WTC11 (cell line): ENCODE results near the gene VAV2. TPM values are rescaled to one million over a fixed set of nuclear protein-coding genes. Genes with fewer than 3 reads are reported as not detected.

ENCODE experiments used
- ATAC-seq: fragments of 200-7000 bp; cut with Tn5 transposase; 2 replicates; pipeline ENCODE4 v1.10.0; 2021; ENCODE audit warnings: mild to moderate bottlenecking, moderate library complexity
- CTCF ChIA-PET: fragments of 300-600 bp; sonication (Branson Sonifier 250); formaldehyde crosslinking; loops from one replicate; lab custom pipeline; 2021; ENCODE audit warnings: antibody characterized with exemption; lab: Charles Lee
- POLR2A ChIA-PET: fragments of 350-600 bp; sonication (Branson Sonifier 250); formaldehyde crosslinking; loops from one replicate; lab custom pipeline; 2021; ENCODE audit warnings: antibody characterized with exemption; lab: Charles Lee
- DNase-seq: peaks from one replicate; pipeline ENCODE4 v3.0.0; 2021; ENCODE audit warnings: low spot score
- H3K27ac Mint-ChIP-seq: 2 replicates; pipeline ENCODE4 v1.8.0; 2021; ENCODE audit warnings: mixed read lengths
- H3K27me3 Mint-ChIP-seq: 2 replicates; pipeline ENCODE4 v1.8.0; 2021; ENCODE audit warnings: low read depth, mild to moderate bottlenecking, moderate library complexity, mixed read lengths
- H3K36me3 Mint-ChIP-seq: 2 replicates; pipeline ENCODE4 v1.8.0; 2021; ENCODE audit warnings: mixed read lengths
- H3K4me1 Mint-ChIP-seq: 2 replicates; pipeline ENCODE4 v1.8.0; 2022; ENCODE audit warnings: mixed read lengths
- H3K4me3 Mint-ChIP-seq: 2 replicates; pipeline ENCODE4 v1.8.0; 2021; ENCODE audit warnings: mild to moderate bottlenecking, moderate library complexity, mixed read lengths
- H3K9me3 Mint-ChIP-seq: 2 replicates; pipeline ENCODE4 v1.8.0; 2021; ENCODE audit warnings: mixed read lengths
- AFF4 ChIP-seq: sonication (generic); formaldehyde crosslinking; IDR thresholded peaks from 2 replicates; pipeline ENCODE4 v1.8.1; 2023; ENCODE audit warnings: mild to moderate bottlenecking, missing genetic modification reagents, borderline replicate concordance
- ATF2 ChIP-seq: sonication (generic); formaldehyde crosslinking; IDR thresholded peaks from 2 replicates; pipeline ENCODE4 v1.8.1; 2022; ENCODE audit warnings: low read depth, missing genetic modification reagents, borderline replicate concordance
- CDX4 ChIP-seq: fragments of 250-450 bp; sonication (Bioruptor Pico); IDR thresholded peaks from 2 replicates; pipeline ENCODE4 v1.9.0; 2021; ENCODE audit warnings: moderate library complexity, mild to moderate bottlenecking, inconsistent platforms, borderline replicate concordance
- CREM ChIP-seq: sonication (generic); formaldehyde crosslinking; IDR thresholded peaks from 2 replicates; pipeline ENCODE4 v1.8.1; 2022; ENCODE audit warnings: mild to moderate bottlenecking, missing genetic modification reagents, moderate library complexity
- ESRRA ChIP-seq: sonication (generic); formaldehyde crosslinking; IDR thresholded peaks from 2 replicates; pipeline ENCODE4 v1.8.1; 2022; ENCODE audit warnings: mild to moderate bottlenecking, missing genetic modification reagents, borderline replicate concordance
- HMGXB4 ChIP-seq: sonication (generic); formaldehyde crosslinking; IDR thresholded peaks from 2 replicates; pipeline ENCODE4 v1.8.1; 2023; ENCODE audit warnings: mild to moderate bottlenecking, moderate library complexity, missing genetic modification reagents
- JAZF1 ChIP-seq: fragments of 250-450 bp; sonication (Bioruptor Pico); IDR thresholded peaks from 2 replicates; pipeline ENCODE4 v1.9.0; 2021; ENCODE audit warnings: moderate library complexity, mild to moderate bottlenecking, inconsistent platforms
- JUN ChIP-seq: sonication (generic); formaldehyde crosslinking; IDR thresholded peaks from 2 replicates; pipeline ENCODE4 v1.8.0; 2023; ENCODE audit warnings: mild to moderate bottlenecking, missing genetic modification reagents
- MAX ChIP-seq: sonication (generic); formaldehyde crosslinking; IDR thresholded peaks from 2 replicates; pipeline ENCODE4 v1.8.0; 2022; ENCODE audit warnings: mild to moderate bottlenecking, missing genetic modification reagents
- MLX ChIP-seq: sonication (generic); formaldehyde crosslinking; IDR thresholded peaks from 2 replicates; pipeline ENCODE4 v1.8.1; 2023; ENCODE audit warnings: mild to moderate bottlenecking, missing genetic modification reagents, moderate library complexity
- NFATC4 ChIP-seq: fragments of 250-450 bp; sonication (Bioruptor Pico); IDR thresholded peaks from 2 replicates; pipeline ENCODE4 v1.9.0; 2021; ENCODE audit warnings: mild to moderate bottlenecking
- NR1H2 ChIP-seq: sonication (generic); formaldehyde crosslinking; IDR thresholded peaks from 2 replicates; pipeline ENCODE4 v1.9.0; 2021; ENCODE audit warnings: mild to moderate bottlenecking, moderate library complexity, missing genetic modification reagents
- PRDM15 ChIP-seq: sonication (generic); formaldehyde crosslinking; IDR thresholded peaks from 2 replicates; pipeline ENCODE4 v1.8.0; 2022; ENCODE audit warnings: missing genetic modification reagents
- PREB ChIP-seq: sonication (generic); formaldehyde crosslinking; IDR thresholded peaks from 2 replicates; pipeline ENCODE4 v1.8.1; 2022; ENCODE audit warnings: mild to moderate bottlenecking, missing genetic modification reagents, moderate library complexity, borderline replicate concordance
- TEAD4 ChIP-seq: sonication (generic); formaldehyde crosslinking; IDR thresholded peaks from 2 replicates; pipeline ENCODE4 v1.8.0; 2022; ENCODE audit warnings: mild to moderate bottlenecking, missing genetic modification reagents
- ZNF121 ChIP-seq: sonication (generic); formaldehyde crosslinking; IDR thresholded peaks from 2 replicates; pipeline ENCODE4 v1.8.0; 2023; ENCODE audit warnings: missing genetic modification reagents
- ZNF317 ChIP-seq: sonication (generic); formaldehyde crosslinking; IDR thresholded peaks from 2 replicates; pipeline ENCODE4 v1.8.1; 2023; ENCODE audit warnings: low read depth, mild to moderate bottlenecking, moderate library complexity, missing genetic modification reagents, borderline replicate concordance
- ZNF416 ChIP-seq: fragments of 250-450 bp; sonication (Bioruptor Pico); IDR thresholded peaks from 2 replicates; pipeline ENCODE4 v1.9.0; 2021; ENCODE audit warnings: mild to moderate bottlenecking, inconsistent platforms
- ZNF512 ChIP-seq: sonication (generic); formaldehyde crosslinking; IDR thresholded peaks from 2 replicates; pipeline ENCODE4 v1.8.1; 2022; ENCODE audit warnings: missing genetic modification reagents, borderline replicate concordance
- total RNA-seq: library from RNA; stranded (reverse); gene quantifications from 3 replicates; pipeline ENCODE4 v1.2.3, GENCODE V29; 2021

VAV2 gene
- total RNA-seq, 1 experiment from 2014 or later = 39.7 TPM

GRCh38 chr9:133767625-133768024 is 224.5 kb downstream of the VAV2 start (continued):
- TF ChIP-seq ZNF512 (CRISPR knock-in tag) = no peak
- no peak for TF ChIP-seq AFF4 (CRISPR knock-in tag)
- TF ChIP-seq JAZF1 (CRISPR knock-in tag) = no peak
- TF ChIP-seq JUN (CRISPR knock-in tag) = no peak
- no peak for TF ChIP-seq PRDM15 (CRISPR knock-in tag)
- no peak for TF ChIP-seq CDX4

GRCh38 chr9:133767008-133767407 is 225.1 kb downstream of the VAV2 start:
- CTCF ChIA-PET = interaction anchor here (4.9 kb wide), 1 partner anchor 24 kb away, joined by 52 read pairs; no protein-coding TSS in a partner anchor
- ATAC-seq = no peak
- DNase-seq = no peak
- H3K36me3 Mint-ChIP-seq = peaks cover 50% of the 10 kb centered on the region
- H3K27me3 Mint-ChIP-seq = no peaks in the 10 kb centered on the region
- H3K4me3 Mint-ChIP-seq = no peak overlapping the region
- POLR2A ChIA-PET = no interaction called here
- no peaks in the 10 kb centered on the region for H3K4me1 Mint-ChIP-seq
- H3K27ac Mint-ChIP-seq = no peak overlapping the region
- peaks cover 22% of the 10 kb centered on the region for H3K9me3 Mint-ChIP-seq
- no peak for TF ChIP-seq ZNF512 (CRISPR knock-in tag)
- TF ChIP-seq TEAD4 = no peak
- TF ChIP-seq ZNF317 (CRISPR knock-in tag) = no peak
- TF ChIP-seq HMGXB4 = no peak
- no peak for TF ChIP-seq ATF2
- TF ChIP-seq NR1H2 (CRISPR knock-in tag) = no peak
- TF ChIP-seq MLX = no peak
- TF ChIP-seq CREM (CRISPR knock-in tag) = no peak
- TF ChIP-seq ESRRA (CRISPR knock-in tag) = no peak
- no peak for TF ChIP-seq ZNF121 (CRISPR knock-in tag)
- no peak for TF ChIP-seq ZNF416 (CRISPR knock-in tag)
- TF ChIP-seq NFATC4 (CRISPR knock-in tag) = no peak
- no peak for TF ChIP-seq PREB
- TF ChIP-seq MAX (CRISPR knock-in tag) = no peak
